ENCODE measurements around the gene PSMD3.
"Not testable (repeated sequence)": the region's sequence is repeated elsewhere in the genome, so short reads cannot be mapped to it uniquely, and the experiment has no call there.

Gene PSMD3

GRCh38 chr17:40000161-40000560 is 19.6 kb downstream of the PSMD3 start:
- DNase-seq = no peak

- not testable (repeated sequence) for DNase-seq
Observed at GRCh38 chr17:40001335-40001734, 20.7 kb downstream of the PSMD3 start.

DNA sequence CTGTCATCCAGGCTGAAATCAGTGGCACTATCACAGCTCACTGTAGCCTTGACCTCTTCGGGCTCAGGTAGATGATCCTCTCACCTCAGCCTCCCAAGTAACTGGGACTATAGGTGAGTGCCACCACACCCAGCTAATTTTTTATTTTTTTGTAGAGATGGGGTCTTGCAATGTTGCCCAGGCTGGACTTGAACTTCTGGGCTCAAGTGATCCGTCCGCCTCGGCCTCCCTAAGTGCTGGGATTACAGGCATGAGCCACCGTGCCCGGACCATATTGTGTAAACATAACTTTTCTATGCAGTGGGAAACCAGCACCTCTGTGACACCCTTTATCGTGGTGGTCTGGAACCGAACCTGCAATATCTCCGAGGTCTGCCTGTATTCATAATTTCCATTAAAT is 23.5 kb downstream of the PSMD3 start:
- DNase-seq = no peak

- DNase-seq = no peak
Observed at GRCh38 chr17:40004712-40005111, 24.1 kb downstream of the PSMD3 start.

- no peak for DNase-seq
Observed at GRCh38 chr17:40005520-40005919, 24.9 kb downstream of the PSMD3 start.

DNA sequence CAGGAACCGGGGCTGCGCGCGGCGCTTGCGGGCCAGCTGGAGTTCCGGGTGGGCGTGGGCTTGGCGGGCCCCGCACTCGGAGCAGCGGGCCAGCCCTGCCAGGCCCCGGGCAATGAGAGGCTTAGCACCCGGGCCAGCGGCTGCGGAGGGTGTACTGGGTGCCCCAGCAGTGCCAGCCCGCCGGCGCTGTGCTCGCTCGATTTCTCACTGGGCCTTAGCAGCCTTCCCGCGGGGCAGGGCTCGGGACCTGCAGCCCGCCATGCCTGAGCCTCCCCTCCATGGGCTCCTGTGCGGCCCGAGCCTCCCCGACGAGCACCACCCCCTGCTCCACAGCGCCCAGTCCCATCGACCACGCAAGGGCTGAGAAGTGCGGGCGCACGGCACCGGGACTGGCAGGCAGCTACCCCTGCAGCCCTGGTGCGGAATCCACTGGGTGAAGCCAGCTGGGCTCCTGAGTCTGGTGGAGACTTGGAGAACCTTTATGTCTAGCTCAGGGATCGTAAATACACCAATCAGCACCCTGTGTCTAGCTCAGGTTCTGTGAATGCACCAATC is 30.4 kb downstream of the PSMD3 start:
- not testable (repeated sequence) for DNase-seq

- not testable (repeated sequence) for DNase-seq
Observed at GRCh38 chr17:40012017-40012647, 31.5 kb downstream of the PSMD3 start.

GRCh38 chr17:40014375-40014980 is 33.9 kb downstream of the PSMD3 start:
- DNase-seq = no peak

GRCh38 chr17:40015005-40015997 is 34.7 kb downstream of the PSMD3 start, which contains the start of gene CSF3:
CSF3 (plus strand) TSS chr17:40015440; CDS start chr17:40015475, 35 bp downstream.
- peak; percentile 34 for DNase-seq

DNA sequence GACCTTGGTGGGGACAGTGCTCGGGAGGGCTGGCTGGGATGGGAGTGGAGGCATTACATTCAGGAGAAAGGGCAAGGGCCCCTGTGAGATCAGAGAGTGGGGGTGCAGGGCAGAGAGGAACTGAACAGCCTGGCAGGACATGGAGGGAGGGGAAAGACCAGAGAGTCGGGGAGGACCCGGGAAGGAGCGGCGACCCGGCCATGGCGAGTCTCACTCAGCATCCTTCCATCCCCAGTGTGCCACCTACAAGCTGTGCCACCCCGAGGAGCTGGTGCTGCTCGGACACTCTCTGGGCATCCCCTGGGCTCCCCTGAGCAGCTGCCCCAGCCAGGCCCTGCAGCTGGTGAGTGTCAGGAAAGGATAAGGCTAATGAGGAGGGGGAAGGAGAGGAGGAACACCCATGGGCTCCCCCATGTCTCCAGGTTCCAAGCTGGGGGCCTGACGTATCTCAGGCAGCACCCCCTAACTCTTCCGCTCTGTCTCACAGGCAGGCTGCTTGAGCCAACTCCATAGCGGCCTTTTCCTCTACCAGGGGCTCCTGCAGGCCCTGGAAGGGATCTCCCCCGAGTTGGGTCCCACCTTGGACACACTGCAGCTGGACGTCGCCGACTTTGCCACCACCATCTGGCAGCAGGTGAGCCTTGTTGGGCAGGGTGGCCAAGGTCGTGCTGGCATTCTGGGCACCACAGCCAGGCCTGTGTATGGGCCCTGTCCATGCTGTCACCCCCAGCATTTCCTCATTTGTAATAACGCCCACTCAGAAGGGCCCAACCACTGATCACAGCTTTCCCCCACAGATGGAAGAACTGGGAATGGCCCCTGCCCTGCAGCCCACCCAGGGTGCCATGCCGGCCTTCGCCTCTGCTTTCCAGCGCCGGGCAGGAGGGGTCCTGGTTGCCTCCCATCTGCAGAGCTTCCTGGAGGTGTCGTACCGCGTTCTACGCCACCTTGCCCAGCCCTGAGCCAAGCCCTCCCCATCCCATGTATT is 35.7 kb downstream of the PSMD3 start:
- no peak for DNase-seq

DNA sequence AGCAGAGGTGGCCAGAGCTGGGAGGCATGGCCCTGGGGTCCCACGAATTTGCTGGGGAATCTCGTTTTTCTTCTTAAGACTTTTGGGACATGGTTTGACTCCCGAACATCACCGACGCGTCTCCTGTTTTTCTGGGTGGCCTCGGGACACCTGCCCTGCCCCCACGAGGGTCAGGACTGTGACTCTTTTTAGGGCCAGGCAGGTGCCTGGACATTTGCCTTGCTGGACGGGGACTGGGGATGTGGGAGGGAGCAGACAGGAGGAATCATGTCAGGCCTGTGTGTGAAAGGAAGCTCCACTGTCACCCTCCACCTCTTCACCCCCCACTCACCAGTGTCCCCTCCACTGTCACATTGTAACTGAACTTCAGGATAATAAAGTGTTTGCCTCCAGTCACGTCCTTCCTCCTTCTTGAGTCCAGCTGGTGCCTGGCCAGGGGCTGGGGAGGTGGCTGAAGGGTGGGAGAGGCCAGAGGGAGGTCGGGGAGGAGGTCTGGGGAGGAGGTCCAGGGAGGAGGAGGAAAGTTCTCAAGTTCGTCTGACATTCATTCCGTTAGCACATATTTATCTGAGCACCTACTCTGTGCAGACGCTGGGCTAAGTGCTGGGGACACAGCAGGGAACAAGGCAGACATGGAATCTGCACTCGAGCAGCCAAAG is 36.9 kb downstream of the PSMD3 start:
- DNase-seq = no peak

DNA sequence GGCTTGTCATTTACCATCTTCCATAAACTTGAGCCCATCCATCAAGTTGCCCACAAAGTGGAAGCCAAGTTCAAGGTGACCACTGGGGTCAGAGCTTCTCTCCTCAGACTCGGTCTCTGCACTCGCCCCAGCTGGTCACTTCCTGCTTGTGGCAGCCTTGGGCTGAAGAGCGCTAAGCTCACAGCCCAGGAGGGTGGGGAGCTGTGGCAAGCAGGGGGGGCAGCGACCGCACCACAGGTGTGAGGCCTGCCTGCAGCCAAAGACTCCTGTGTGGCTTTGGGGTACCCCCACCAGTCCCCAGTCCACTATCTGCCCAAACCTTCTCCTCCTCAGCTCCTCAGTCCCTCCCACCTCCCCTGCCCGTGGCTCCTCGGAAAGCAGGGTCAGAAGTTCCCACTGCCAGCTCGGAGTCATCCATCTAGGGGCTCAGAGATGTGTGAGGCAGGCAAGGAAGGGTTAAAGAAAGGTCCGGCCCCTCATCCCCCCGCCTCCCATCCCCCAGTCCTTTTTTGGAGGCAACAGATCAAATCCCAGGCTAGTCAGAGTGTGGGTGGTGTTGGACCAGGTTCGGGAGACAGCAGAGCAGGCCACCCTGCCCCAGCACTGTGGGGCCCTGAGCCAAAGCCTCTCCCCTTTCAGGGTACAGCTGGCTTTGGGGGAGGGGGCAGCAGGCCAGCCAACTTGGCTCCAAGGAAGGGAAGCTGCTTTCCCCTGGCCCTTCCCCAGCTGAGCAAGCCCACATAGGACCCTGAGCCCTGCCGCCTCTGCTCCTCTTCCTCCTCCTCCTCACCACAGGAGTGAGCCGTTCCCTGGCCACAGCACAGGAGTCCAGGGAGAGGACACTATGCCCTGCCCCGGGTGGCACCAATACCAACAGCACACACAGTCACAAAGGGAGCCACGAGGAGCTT is 37.9 kb downstream of the PSMD3 start:
- no peak for DNase-seq

GRCh38 chr17:40019140-40019991 is 38.8 kb downstream of the PSMD3 start:
- DNase-seq = no peak

DNA sequence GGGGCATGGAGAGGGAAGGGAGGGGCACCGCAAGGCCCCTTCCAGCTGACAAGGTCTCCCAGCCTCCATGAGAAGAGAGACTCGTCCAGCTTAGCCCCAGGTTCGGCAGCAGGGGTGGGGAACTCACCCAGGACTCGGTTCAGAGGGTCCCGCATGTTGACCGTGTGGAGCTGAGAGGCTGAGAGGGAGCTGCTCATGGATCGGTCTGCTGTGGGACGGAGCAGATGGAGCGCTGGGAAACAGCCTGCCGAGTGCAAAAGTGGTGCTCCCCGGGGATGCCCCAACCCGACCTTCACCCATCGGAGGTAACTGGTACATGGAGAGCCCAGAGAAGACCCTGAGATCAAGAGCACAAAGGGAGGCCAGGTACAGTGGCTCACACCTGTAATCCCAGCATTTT is 39.5 kb downstream of the PSMD3 start:
- DNase-seq = no peak

DNA sequence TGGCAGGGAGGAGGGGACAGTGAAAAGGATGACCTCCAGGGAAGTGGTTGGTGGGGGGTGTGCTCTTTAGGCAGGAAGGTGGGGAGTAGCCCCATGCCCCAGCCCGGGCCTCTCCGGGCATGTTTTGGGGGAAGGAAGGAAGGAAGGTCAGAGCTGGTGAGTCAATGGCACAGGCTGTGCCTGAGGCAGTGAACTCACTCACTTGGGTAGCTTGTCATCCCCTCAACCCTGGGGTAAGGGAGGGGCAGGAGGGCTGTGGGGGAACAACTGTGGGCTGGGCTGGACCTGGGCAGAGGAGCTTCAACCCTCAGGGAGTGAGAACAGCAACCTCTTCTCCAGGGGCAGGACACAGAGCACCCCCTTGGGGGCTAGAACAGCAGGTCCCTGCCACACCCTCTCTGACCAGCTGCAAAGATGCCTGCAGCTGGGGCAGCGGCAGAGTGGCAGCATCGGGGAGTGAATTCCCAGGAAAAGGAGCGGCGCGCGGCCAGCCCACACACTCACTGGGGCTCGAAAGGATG is 40.9 kb downstream of the PSMD3 start:
- DNase-seq = no peak

DNA sequence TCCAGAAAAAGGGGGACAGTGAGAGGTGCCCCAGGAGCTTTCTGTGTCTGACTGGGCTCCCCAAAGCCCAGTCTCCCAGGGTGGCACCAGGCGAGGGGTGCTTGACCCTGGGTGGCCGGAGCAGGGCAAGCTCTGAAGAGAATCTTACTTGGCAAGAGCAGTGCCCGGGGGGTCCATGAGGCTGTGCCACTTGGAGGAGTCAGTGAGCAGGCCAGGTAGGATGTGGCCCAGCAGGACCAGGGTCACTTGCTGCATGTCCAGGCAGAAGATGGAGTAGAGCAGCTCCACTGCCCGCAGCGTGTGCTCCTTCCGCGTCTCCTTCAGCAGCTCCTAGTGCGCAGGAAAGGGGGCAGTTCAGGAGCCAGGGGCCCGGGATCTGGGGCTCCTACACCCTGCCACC is 41.9 kb downstream of the PSMD3 start:
- DNase-seq = no peak

- peak; percentile 81 for DNase-seq
Observed at GRCh38 chr17:40022961-40023541, 42.4 kb downstream of the PSMD3 start.

DNA sequence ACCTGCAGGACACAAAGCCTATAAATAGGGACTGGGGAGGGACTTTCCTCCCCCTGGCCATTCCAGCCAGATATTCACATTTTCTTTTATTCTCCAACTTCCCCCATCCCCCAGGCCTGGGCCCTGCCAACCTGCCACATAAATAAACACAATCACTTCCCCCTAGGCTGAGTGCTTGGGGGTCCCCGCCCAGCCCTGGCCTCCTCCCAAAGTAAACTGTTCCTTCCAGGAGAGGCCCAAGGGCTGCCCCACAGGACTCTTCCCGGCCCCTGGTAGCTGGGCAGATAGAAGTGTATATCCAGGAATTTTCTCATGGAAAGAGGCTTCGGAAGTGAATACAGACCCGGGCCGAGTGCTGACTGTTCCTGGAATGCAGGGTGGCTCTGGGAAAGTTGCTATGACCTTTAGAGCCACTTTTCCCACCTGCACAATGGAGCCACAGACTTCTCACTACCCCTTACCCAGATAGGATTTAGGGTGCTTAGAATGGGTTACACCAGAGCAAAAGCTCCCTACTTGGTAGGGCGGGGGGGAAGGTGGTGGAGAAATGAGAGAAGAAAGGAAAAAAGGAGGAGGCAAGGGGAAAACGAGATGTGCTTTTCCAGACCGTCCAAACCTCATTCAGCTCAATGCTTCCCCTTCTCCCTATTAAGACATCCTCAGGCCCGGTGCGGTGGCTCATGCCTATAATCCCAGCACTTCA is 43.1 kb downstream of the PSMD3 start:
- peak; percentile 81 for DNase-seq

Data from NCI-H69 (cell line).